ENCODE data around the gene CDIP1. TPM values are rescaled to one million over a fixed set of nuclear protein-coding genes. Genes with fewer than 3 reads are reported as not detected.

The CDIP1 gene
- 38.1 and 39.1 TPM in 2 replicates for total RNA-seq

DNA sequence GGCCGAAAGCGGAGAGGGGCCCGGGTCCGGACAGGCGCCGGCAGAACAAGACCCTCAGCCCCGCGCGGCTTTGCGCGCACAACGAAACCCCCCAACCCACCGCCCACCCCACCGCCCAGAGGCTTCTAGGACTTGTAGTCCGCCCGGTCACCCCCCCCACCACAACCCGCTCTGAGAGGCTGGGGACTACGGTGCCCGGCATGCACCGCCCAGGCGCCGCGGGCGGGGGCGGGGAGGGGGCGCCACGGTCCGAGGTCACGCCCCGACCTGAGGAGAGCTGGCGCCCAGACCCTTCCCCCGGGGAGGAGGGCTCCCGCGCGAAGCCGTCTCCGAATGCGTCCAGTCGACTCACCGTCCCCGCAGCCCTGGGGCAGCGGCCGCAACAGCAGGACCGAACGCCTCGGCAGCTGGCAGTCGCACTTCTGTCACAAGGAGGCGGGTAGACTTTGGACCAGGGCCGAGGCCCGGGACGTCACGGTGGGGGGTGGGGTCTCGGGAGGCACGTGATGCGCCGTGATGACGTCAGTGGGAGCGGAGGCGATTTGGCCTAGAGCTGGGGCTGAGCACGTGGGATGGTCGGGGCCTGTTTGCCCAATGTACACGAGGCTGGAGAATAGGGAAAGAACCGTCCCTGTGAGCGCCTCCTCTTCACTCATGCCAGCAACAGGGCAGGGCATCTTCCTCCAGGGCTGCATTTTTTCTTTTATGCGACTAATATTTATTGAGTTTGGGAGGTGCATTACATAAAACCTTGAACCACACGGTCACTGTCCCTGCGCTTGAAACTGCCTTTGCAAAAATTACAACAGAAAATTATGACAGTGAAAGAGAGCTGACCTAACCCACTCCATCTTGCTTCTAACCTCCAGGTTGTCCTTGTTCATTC lies at the start of gene CDIP1:
Gene CDIP1 (minus strand): TSS at position 424 of the 886 bp plus-strand sequence. CDS start 24,643 bp downstream, outside the sequence.

DNA sequence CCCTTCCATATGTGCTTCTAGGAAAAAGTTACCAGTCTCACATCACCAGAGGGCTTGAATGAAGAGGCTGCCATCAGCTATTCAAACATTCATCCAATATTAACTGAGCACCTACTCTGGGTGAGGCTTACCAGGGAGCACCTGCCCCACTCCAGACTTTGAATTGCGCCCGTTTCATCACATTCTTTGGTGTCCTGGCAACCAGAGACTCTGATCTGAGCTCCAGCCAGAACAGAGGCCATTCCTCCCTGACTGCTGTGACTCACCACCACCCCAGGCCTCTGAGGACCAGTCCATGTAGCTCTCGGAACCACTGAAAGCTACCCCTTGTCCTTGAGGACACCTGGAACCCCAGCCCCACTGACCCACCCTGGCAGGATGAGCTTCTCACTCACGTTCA lies 17.5 kb upstream of the CDIP1 start, which contains the start of gene C16orf96:
Gene C16orf96 (plus strand): TSS at position 229 of the 400 bp plus-strand sequence. CDS start 150 bp downstream, at position 379.

GRCh38 chr16:4475880-4476788 lies 62.4 kb downstream of the CDIP1 start, which contains the start of gene HMOX2:
Gene HMOX2 (plus strand): TSS chr16:4476398. CDS start chr16:4505525, 29,127 bp downstream.

DNA sequence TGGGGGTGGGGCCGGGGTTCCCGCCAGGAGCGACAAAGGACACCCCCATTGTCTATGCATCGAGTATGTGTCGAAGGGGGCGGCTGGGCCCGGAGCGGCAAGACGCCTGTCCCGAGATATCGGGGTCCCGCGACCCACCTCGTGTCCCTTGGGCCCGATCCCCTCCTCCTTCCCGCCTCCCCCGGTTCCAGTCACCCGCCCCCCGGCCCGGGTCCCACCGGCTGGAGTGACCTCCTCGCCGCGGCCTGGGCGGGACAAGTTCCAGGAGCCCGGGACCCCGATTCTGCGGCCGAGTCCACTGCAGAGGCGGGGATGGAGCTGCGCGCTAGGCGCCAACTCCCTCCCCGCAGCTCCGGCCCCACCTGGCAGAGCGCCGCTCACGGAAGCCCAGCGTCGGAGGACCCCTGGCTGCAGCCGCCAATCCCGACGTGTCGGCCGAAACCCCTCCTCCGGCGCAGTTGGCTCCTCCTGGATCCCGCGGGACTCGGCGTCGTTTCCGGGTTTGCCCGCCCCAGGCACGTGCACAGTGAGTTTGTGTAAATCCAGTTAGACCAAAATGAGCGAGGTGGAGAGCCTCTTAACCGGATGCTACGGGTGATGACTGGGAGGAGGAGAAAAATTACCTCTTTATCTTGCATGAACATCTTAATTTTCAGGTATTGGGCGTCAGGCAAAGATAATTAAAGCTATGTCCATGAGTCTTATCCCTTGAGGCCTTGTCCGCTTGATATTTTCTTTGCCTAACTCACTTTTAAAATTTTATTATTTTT lies 64.2 kb downstream of the CDIP1 start, which contains the start of gene NMRAL1:
Gene NMRAL1 (minus strand): TSS at position 434 of the 770 bp plus-strand sequence. CDS start 493 bp downstream, outside the sequence.

Other genes with a start within 250 kb of the CDIP1 start
- gene GLIS2, start 222.7 kb downstream of the CDIP1 start, total RNA-seq: 1.0 and 2.1 TPM in 2 replicates
- gene PAM16, start 187.5 kb downstream of the CDIP1 start, total RNA-seq: 67.8 and 97.0 TPM in 2 replicates
- 7.8 and 12.6 TPM in 2 replicates for gene VASN, start 166.9 kb downstream of the CDIP1 start, total RNA-seq
- 12.3 and 20.2 TPM in 2 replicates for gene CORO7, start 122.2 kb downstream of the CDIP1 start, total RNA-seq
- 53.5 and 69.5 TPM in 2 replicates for gene DNAJA3, start 112.9 kb downstream of the CDIP1 start, total RNA-seq
- 73.4 and 107 TPM in 2 replicates for gene NMRAL1, start 64.1 kb downstream of the CDIP1 start, total RNA-seq
- 107 and 162 TPM in 2 replicates for gene HMOX2, start 62.4 kb downstream of the CDIP1 start, total RNA-seq
- gene C16orf96, start 17.6 kb upstream of the CDIP1 start, total RNA-seq: not detected in 2 replicates
- 10.9 and 11.0 TPM in 2 replicates for gene UBALD1, start 76.1 kb upstream of the CDIP1 start, total RNA-seq
- gene MGRN1, start 86.1 kb upstream of the CDIP1 start, total RNA-seq: 15.9 and 17.5 TPM in 2 replicates
- 28.0 and 37.7 TPM in 2 replicates for gene NUDT16L1, start 154.8 kb upstream of the CDIP1 start, total RNA-seq
- 12.6 and 17.0 TPM in 2 replicates for gene ANKS3, start 195.5 kb upstream of the CDIP1 start, total RNA-seq
- gene DNAAF8, start 195.8 kb upstream of the CDIP1 start, total RNA-seq: 0.55 TPM in 1 of 2 replicates, not detected in the other
- gene ZNF500, start 228.4 kb upstream of the CDIP1 start, total RNA-seq: 3.4 and 7.4 TPM in 2 replicates
- not detected in 2 replicates for gene SEPTIN12, start 249.6 kb upstream of the CDIP1 start, total RNA-seq

Measured in hair follicular keratinocyte (primary cell).